HG03439 (cell line): ENCODE data around the gene ZNF460.

Experiments
- ATAC-seq: cut with Tn5 transposase; IDR thresholded peaks from one replicate; pipeline ENCODE4 v1.9.1; 2021; ENCODE audit warnings: mild to moderate bottlenecking, moderate library complexity; ENCODE audit not compliant: unreplicated experiment

ZNF460 gene

DNA sequence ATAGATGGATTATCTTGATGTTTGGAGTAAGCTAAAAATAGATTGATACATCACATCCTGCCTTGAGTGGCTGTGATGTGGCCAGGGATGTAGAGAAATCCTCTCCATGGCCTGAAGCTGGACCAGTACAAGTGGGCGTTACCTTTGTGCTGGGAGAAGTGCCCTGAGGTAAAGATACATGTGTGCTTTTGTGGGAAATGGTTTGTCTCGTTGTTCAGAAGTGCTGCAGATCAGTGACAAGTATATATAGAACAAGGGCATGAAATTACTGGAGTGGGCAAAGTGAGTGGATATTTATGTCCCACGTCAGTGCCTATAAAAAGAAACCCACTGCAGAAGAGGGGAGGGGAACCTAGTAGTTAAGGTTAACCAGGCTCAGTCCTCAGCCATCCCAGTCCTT is 58.6 kb downstream of the ZNF460 start:
- ATAC-seq, result no peak

DNA sequence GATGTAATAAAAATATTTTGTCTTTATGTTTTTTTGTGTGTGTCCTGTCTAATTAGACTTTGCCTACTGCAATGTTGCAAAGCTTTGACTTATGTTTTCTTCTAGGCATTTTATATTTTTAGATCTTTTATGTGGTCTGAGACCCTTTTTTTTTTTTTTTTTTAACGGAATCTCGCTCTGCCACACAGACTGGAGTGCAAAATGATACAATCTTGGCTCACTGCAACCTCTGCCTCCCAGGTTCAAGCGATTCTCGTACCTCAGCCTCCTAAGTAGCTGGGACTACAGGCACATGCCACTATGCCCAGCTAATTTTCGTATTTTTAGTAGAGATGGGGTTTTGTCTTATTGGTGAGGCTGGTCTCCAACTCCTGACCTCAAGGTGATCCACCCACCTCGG is 62.3 kb downstream of the ZNF460 start:
- no peak for ATAC-seq
